Astrocyte (in vitro differentiated cells and primary cell): ENCODE measurements around the gene TOMM70.

Experiments used
- EZH2 ChIP-seq: IDR thresholded peaks from 2 replicates; pipeline ENCODE4 v1.6.1; 2012; ENCODE audit warnings: mild to moderate bottlenecking, low read length, inconsistent platforms; ENCODE audit not compliant: insufficient read depth
- TF ChIP-seq, protein P1 (sequence below): IDR thresholded peaks from 2 replicates; pipeline ENCODE4 v1.5.1; 2011; ENCODE audit warnings: low read depth, mild to moderate bottlenecking, inconsistent platforms, low read length, moderate library complexity; ENCODE audit not compliant: insufficient read depth

DNA sequence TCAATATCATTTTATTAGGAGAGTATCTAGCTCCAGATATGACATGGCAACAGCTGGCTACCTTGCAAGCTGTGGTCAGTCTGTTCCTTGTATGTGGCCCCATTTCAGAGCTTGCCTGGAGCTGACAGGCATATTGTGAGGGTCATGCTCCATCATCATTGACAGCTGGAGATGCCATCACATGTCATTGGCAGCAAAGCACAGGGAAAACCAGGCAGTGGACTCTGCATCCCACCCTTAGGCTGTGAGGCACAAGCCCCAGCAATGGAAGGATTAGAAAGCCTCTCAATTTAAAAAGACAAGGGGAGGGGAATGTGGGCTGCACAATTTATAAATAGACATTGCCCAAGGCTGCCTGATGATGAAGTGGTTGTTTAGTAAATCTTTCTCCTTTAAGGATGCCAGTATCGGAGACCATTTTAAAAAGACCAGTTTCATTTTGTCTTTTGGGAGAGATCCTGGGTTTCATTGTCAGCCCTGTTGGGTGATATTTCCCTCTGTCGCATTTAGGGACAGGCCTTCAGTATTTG lies 28.4 kb upstream of the TOMM70 start:
- no peak for TF ChIP-seq EZH2
- TF ChIP-seq, protein P1, sequence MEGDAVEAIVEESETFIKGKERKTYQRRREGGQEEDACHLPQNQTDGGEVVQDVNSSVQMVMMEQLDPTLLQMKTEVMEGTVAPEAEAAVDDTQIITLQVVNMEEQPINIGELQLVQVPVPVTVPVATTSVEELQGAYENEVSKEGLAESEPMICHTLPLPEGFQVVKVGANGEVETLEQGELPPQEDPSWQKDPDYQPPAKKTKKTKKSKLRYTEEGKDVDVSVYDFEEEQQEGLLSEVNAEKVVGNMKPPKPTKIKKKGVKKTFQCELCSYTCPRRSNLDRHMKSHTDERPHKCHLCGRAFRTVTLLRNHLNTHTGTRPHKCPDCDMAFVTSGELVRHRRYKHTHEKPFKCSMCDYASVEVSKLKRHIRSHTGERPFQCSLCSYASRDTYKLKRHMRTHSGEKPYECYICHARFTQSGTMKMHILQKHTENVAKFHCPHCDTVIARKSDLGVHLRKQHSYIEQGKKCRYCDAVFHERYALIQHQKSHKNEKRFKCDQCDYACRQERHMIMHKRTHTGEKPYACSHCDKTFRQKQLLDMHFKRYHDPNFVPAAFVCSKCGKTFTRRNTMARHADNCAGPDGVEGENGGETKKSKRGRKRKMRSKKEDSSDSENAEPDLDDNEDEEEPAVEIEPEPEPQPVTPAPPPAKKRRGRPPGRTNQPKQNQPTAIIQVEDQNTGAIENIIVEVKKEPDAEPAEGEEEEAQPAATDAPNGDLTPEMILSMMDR, result no peak
